Measurements from ENCODE around the gene CLRN3.

Gene CLRN3

GRCh38 chr10:127907411-127908105 is 14.8 kb upstream of the CLRN3 start:
- DNase-seq (ENCODE audit: low read depth, low spot score) = no peak
- TF ChIP-seq, protein P1, sequence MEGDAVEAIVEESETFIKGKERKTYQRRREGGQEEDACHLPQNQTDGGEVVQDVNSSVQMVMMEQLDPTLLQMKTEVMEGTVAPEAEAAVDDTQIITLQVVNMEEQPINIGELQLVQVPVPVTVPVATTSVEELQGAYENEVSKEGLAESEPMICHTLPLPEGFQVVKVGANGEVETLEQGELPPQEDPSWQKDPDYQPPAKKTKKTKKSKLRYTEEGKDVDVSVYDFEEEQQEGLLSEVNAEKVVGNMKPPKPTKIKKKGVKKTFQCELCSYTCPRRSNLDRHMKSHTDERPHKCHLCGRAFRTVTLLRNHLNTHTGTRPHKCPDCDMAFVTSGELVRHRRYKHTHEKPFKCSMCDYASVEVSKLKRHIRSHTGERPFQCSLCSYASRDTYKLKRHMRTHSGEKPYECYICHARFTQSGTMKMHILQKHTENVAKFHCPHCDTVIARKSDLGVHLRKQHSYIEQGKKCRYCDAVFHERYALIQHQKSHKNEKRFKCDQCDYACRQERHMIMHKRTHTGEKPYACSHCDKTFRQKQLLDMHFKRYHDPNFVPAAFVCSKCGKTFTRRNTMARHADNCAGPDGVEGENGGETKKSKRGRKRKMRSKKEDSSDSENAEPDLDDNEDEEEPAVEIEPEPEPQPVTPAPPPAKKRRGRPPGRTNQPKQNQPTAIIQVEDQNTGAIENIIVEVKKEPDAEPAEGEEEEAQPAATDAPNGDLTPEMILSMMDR (IDR thresholded peaks at IDR 0.05; ENCODE audit: insufficient read depth, low read length, missing control alignments) = no peak
- CTCF ChIA-PET = interaction anchor here (0.6 to 3.2 kb wide), 3 partner anchors 102 to 162 kb away, joined by 4 to 25 read pairs (median 5); no protein-coding TSS in a partner anchor
- POLR2A ChIA-PET = no interaction called here
- H3K4me3 ChIP-seq (ENCODE audit: low read depth, low read length) = no peak overlapping the region

DNA sequence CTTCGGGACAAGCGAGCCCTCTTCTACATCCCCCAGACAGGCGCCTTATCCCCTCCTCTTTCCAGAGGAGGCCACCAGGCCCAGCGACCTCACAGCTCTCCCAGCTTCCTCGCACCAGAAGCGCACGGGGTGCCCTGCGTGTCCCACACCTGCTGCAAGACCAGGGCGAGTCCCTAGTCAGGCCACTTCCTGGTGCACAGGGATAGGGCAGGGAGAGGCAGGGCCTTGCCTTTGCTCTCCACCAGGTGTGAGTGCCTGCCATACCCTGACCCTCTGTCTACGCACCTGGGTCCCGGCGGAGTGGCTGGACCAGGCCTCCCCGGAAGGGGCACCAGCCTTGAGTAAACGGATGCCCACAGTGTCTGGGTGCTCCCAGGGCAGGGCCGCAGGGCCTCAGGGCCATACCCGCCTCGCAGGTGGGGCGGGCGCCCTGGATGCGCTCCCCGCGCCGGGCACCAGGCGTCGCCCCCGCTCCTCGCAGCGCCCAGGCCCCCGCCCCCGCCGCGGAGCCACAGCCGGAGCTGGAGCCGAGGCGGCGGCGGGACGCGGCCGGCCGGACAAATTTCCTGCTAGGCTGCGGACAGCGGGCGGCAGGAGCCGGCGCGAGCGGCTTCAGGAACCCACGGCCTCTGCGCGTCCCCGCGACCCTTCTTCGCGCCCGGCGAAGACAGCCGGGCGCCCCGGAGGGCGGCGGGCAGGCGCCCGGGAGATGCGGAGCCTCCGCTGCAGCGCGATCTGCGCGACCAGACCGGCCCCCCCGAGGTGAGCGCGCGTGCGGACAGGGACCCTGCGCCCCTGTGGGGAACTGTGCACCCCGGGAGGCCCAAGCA is 14.0 kb upstream of the CLRN3 start, which contains the start of gene PTPRE:
Gene PTPRE, plus strand, starts transcription at position 556 of the 830 bp plus-strand sequence. CDS start 133,779 bp downstream, outside the sequence.
- no peak for DNase-seq (ENCODE audit: low read depth, low spot score)
- TF ChIP-seq, protein P1 (IDR thresholded peaks at IDR 0.05; ENCODE audit: insufficient read depth, low read length, missing control alignments) = peak; percentile 44
- H3K4me3 ChIP-seq (ENCODE audit: low read depth, low read length) = no peak within 1 kb of the TSS
- CTCF ChIA-PET = interaction anchor here (0.6 to 3.2 kb wide), 7 partner anchors 17 to 165 kb away, joined by 3 to 25 read pairs (median 5); no protein-coding TSS in a partner anchor
- POLR2A ChIA-PET = no interaction called here

DNA sequence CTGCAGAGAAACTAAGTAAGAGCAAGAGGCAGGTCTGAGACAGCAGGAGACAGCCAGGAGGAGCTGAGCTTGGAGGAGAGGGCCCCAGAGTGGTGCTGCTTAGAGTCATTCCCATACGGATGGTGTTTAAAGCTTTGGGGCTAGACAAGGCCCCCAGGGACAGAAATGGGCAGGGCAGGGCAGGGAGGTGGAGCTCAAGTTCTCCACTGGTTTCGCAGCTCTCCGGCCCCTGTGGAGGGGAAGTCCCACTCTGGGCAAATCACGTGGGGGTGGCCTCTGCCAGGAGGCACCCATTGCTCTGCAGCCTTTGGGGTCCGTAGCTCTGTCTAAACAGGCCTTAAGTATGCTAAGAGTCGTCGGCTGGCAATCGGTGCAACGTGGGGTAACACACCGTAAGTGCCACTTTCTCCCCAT is 13.1 kb upstream of the CLRN3 start:
- POLR2A ChIA-PET = no interaction called here

DNA sequence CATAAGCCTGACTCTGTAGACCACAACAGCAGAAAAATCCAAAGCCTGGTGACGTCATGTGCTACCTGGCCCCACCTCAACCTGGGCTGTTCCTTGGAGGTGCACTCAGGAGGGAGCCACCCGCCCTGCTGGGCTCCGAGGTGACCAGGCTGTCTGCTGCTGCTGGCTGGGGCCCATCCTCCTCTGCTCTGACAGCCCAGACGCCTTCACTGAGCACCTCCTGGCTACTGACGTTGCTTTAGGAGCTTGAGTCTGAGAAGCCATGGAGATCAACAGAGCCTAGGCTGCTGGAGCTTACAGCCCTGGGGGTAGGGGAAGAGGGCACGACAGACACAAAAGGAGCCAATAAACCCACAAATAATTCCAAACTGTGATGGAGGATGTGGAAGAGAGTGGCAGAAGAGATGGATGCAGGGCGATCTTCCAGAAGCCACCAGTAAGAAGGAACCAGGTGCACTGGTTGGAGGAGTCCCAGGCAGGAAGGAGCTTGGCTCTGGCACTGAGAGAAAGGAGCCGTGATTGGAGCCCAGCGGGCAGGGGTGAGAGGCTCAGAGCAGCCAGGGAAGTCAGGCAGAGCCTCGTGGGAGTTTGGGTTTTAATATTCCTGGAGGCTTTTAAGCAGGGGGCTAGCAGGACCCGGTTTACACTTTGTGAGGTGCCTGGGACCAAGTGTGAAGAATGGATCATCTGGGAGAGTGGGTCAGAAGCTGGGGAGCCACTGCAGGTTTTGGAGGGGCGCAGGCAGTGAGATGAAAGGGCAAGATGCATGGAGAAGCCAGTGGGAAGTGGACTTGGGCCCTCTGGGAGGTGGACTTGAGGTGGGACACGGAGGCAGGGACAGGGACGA is 12.5 kb upstream of the CLRN3 start:
- no peak overlapping the region for H3K4me3 ChIP-seq (ENCODE audit: low read depth, low read length)
- TF ChIP-seq, protein P1 (IDR thresholded peaks at IDR 0.05; ENCODE audit: insufficient read depth, low read length, missing control alignments) = no peak
- ChIA-PET CTCF (interaction anchor here (0.8 to 3.2 kb wide), 6 partner anchors 15 to 166 kb away, joined by 3 to 25 read pairs (median 5); no protein-coding TSS in a partner anchor), POLR2A (no interaction called here)
- DNase-seq (ENCODE audit: low read depth, low spot score) = no peak

More for the DNA sequence above, 13.1 kb upstream of the CLRN3 start:
- no peak overlapping the region for H3K4me3 ChIP-seq (ENCODE audit: low read depth, low read length)
- CTCF ChIA-PET = interaction anchor here (1.0 to 3.2 kb wide), 5 partner anchors 16 to 166 kb away, joined by 3 to 25 read pairs (median 6); no protein-coding TSS in a partner anchor
- TF ChIP-seq, protein P1 (IDR thresholded peaks at IDR 0.05; ENCODE audit: insufficient read depth, low read length, missing control alignments) = no peak
- DNase-seq (ENCODE audit: low read depth, low spot score) = no peak

GRCh38 chr10:127904311-127905000 is 11.7 kb upstream of the CLRN3 start:
- TF ChIP-seq, protein P1 (IDR thresholded peaks at IDR 0.05; ENCODE audit: insufficient read depth, low read length, missing control alignments) = no peak
- DNase-seq (ENCODE audit: low read depth, low spot score) = no peak
- ChIA-PET POLR2A (no interaction called here), CTCF (interaction anchor here (0.8 to 3.0 kb wide), 2 partner anchors 107 to 165 kb away, joined by 4 to 24 read pairs; no protein-coding TSS in a partner anchor)
- H3K4me3 ChIP-seq (ENCODE audit: low read depth, low read length) = no peak overlapping the region

Data from AG04449 (cell line).